ENCODE results near the gene JAML. TPM values are rescaled to one million over a fixed set of nuclear protein-coding genes. Genes with fewer than 3 reads are reported as not detected.

Gene JAML
- total RNA-seq, 1 donor from 2014 or later, result not detected

DNA sequence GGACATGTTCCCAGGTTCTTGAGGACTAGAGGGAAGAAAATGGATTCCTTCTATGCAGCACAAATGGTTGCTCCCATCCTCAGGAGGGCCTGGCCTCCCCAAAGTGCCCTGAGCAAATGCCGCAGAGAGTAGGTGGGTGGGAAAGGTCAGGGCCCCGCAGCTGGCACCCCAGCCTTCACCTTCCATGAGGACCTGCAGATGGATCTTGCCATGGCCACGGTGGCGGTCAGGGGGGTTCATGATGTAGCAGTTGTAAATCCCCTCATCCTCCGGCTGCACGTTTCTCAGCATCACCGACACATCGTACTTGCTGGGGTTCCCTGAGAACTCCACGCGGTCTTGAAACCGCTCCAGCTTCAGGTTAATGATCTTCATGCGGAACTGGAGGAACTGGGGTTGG lies 56.9 kb downstream of the JAML start:
- Histone ChIP-seq H3K27ac (no peak overlapping the region), H3K4me1 (no peaks in the 10 kb centered on the region), H3K9me3 (no peaks in the 10 kb centered on the region), H3K27me3 (no peaks in the 10 kb centered on the region), H3K4me3 (no peak overlapping the region), H3K36me3 (no peaks in the 10 kb centered on the region)
- TF ChIP-seq, protein P1, sequence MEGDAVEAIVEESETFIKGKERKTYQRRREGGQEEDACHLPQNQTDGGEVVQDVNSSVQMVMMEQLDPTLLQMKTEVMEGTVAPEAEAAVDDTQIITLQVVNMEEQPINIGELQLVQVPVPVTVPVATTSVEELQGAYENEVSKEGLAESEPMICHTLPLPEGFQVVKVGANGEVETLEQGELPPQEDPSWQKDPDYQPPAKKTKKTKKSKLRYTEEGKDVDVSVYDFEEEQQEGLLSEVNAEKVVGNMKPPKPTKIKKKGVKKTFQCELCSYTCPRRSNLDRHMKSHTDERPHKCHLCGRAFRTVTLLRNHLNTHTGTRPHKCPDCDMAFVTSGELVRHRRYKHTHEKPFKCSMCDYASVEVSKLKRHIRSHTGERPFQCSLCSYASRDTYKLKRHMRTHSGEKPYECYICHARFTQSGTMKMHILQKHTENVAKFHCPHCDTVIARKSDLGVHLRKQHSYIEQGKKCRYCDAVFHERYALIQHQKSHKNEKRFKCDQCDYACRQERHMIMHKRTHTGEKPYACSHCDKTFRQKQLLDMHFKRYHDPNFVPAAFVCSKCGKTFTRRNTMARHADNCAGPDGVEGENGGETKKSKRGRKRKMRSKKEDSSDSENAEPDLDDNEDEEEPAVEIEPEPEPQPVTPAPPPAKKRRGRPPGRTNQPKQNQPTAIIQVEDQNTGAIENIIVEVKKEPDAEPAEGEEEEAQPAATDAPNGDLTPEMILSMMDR (IDR thresholded peaks at IDR 0.05), result no peak
- no peak for DNase-seq (ENCODE audit: low spot score in 2 of 2)
- intact Hi-C loops (cut with DNase I), result no loop called here

DNA sequence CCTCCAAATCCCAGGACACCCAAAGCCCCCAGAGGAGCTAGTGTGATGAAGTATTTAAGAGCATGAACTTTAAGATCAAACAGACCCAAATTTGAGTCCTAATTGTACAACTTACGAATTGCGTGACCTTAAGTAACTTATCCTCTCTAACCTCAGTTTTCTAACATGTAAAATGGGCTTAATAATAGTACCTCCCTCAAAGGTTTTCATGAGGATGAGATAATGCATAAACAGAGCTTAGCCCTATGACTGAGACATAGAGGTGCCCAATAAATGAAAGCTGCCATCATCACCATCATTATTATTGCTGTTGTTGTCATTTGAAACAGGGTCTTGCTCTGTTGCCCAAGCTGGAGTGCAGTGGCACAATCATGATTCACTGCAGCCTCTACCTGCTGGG lies 57.6 kb downstream of the JAML start:
- intact Hi-C loops (cut with DNase I), result no loop called here
- Histone ChIP-seq H3K27me3 (no peaks in the 10 kb centered on the region), H3K27ac (no peak overlapping the region), H3K9me3 (no peaks in the 10 kb centered on the region), H3K36me3 (no peaks in the 10 kb centered on the region), H3K4me1 (no peaks in the 10 kb centered on the region), H3K4me3 (no peak overlapping the region)
- no peak for DNase-seq (ENCODE audit: low spot score in 2 of 2)
- TF ChIP-seq, protein P1 (IDR thresholded peaks at IDR 0.05), result no peak

DNA sequence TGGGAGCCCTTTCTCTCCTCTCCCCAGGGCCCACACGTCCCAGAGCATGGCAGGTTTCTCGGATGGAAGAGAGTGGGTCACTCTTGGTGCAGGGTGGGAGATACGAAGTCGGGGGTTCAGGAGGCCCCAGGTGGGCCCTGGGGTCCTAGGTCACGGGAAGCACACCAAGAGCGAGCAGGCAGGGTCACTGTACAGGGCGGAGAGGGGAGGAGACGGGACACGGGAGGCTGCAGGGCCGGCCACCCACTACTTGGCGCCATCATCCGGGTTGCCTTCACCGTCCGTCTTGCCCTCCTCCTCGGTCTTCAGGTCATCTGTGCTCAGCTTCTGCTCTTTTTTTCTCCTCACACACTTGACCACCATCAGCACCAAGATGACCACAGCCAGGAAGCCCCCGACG lies 58.2 kb downstream of the JAML start:
- Histone ChIP-seq H3K27ac (no peak overlapping the region), H3K4me3 (no peak overlapping the region), H3K4me1 (no peaks in the 10 kb centered on the region), H3K9me3 (no peaks in the 10 kb centered on the region), H3K27me3 (no peaks in the 10 kb centered on the region), H3K36me3 (no peaks in the 10 kb centered on the region)
- intact Hi-C loops (cut with DNase I), result no loop called here
- TF ChIP-seq, protein P1 (IDR thresholded peaks at IDR 0.05), result no peak
- no peak for DNase-seq (ENCODE audit: low spot score in 2 of 2)

DNA sequence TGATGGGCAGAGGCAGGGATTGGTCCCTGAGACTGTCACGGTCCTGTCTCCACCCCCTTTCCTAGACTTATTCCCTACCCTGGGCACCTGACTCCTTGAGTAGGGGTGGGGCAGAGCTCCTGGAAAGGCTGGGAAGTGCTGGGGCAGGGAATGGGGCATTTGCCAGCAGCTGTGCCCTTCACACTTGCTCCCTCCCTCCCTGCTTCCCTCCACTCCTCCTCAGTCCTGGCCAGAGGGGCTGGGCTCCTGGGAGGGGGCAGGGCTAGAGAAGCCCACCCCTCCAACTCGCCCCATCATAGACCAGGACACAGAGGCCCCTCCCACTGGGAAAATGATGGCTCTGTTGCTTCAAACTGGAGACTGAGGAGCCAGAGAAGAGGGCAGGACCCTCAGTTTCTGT lies 59.9 kb downstream of the JAML start:
- TF ChIP-seq, protein P1 (IDR thresholded peaks at IDR 0.05), result no peak
- no peaks in the 10 kb centered on the region for H3K4me1 ChIP-seq
- intact Hi-C loops (cut with DNase I), result no loop called here

DNA sequence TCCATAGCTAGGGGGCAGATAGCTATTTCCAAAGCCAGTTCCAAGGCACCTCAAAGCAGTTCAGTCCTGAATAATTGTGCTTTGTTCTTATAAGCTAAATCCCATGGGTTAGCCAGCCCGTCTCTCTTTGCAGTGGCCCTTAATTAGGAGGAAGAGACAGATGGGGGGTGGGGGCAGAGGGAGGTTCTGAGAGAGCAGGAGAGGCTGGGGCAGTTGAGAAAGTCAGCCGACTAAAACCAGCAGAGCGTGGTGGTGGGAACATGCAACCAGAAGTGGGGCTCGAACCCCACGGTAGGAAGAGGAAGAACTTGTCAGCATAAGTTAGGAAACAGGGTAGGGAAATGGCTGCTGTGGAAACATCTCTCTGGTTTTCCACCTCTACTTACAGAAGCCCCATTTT lies 61.3 kb downstream of the JAML start:
- Histone ChIP-seq H3K27me3 (no peaks in the 10 kb centered on the region), H3K4me3 (no peak overlapping the region), H3K9me3 (no peaks in the 10 kb centered on the region), H3K36me3 (no peaks in the 10 kb centered on the region), H3K27ac (no peak overlapping the region), H3K4me1 (no peaks in the 10 kb centered on the region)
- TF ChIP-seq, protein P1 (IDR thresholded peaks at IDR 0.05), result no peak
- intact Hi-C loops (cut with DNase I), result no loop called here
- no peak for DNase-seq (ENCODE audit: low spot score in 2 of 2)

More for the DNA sequence above, 59.9 kb downstream of the JAML start:
- H3K27me3 ChIP-seq, result no peaks in the 10 kb centered on the region
- DNase-seq (ENCODE audit: low spot score in 2 of 2), result no peak
- no peak overlapping the region for H3K27ac ChIP-seq
- H3K9me3 ChIP-seq, result no peaks in the 10 kb centered on the region
- no peak overlapping the region for H3K4me3 ChIP-seq
- no peaks in the 10 kb centered on the region for H3K36me3 ChIP-seq

DNA sequence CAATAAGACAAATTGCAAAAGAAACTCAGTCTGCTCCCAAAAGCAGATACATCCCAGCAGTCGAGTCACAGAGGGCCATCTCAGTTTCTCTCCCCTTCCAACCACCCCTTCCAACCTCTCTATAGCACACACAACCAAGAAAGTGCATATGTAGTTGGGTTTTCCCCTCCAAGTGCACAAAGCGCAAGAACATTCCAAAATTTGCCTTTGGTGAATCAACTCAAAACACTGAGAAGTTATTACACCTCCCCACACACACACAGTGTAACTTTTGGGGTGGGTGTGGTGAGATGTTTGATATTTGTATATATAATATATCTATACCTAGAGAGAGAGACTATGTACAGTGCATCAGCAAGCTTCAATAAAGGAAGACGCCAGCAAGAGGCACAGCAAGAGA lies 62.0 kb downstream of the JAML start:
- H3K9me3 ChIP-seq, result no peaks in the 10 kb centered on the region
- no peak overlapping the region for H3K27ac ChIP-seq
- TF ChIP-seq, protein P1 (IDR thresholded peaks at IDR 0.05), result no peak
- H3K4me3 ChIP-seq, result no peak overlapping the region
- no peak for DNase-seq (ENCODE audit: low spot score in 2 of 2)
- intact Hi-C loops (cut with DNase I), result no loop called here
- H3K4me1 ChIP-seq, result no peaks in the 10 kb centered on the region
- no peaks in the 10 kb centered on the region for H3K27me3 ChIP-seq
- no peaks in the 10 kb centered on the region for H3K36me3 ChIP-seq

All from ascending aorta (tissue), 2 donors.